Activated T-helper 1 cell treated with anti-CD3 and anti-CD28 coated beads, Interleukin-2, amount 50 U/mL, for 16 hours (primary cell): Measurements from ENCODE around the gene DNMT3A.
"Not testable (repeated sequence)": the region's sequence is repeated elsewhere in the genome, so short reads cannot be mapped to it uniquely, and the experiment has no call there.

Source experiments
- DNase-seq, 2 donors: peaks; one replicate each; pipeline ENCODE4 v3.0.0-alpha.2; 2020; ENCODE audit warnings: low read depth in 1 of 2, low spot score in 1 of 2

Gene DNMT3A

DNA sequence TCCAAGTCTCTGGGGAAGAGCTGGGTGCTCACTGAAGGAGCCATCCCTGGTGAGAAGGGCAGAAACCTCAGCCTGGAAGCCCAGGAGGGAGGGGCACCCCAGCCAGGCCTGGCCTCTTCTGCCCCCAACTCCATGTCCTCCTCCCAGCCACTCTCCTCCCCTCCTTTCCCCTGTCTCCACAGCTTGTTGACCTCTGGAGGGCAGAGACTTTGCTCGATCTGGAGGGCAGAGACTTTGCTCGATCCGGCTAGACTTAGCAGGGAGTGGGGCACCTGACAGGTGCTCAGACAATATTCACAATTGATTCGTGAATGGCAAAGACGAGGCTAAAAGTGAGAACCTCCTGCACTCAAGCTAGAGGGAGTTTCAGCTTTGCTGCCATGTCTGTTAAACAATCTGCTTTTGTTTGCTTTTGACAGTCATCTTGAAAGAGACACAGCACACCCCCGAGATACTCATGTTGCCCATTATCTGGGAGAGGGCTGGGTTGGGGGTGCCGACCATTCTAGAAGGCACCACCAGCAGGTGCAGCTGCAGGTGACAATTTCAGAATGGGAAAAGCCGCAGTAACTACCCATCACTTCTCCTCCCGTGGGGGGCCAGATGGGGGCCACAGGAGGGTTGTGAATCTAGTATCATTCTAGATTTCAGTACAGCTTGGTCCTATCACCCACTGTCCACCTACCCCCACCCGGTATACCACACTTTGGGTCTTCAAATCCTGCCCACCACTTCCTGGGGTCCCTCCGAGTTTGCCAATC, 54.8 kb downstream of the DNMT3A start:
- DNase-seq: no peak

DNA sequence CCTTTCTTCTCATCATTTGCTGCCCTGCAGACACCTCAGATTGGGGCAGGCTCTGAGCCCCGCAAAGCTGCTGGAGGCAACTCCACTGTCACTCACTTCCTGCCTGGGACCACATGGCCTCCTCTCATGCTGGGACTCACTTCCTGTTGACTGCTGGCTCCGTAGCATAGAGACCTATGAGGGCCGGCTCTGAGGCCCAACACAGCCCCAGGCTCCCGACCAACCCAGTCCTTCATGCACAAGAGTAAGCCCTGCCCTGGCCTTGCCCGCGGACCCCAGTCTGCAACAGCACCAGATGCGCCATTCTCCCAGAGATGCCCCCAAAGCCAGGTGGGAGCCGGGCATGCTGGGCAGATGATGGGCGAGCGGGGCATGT, 55.7 kb downstream of the DNMT3A start:
- peak; percentile 38 to 49 for DNase-seq

DNA sequence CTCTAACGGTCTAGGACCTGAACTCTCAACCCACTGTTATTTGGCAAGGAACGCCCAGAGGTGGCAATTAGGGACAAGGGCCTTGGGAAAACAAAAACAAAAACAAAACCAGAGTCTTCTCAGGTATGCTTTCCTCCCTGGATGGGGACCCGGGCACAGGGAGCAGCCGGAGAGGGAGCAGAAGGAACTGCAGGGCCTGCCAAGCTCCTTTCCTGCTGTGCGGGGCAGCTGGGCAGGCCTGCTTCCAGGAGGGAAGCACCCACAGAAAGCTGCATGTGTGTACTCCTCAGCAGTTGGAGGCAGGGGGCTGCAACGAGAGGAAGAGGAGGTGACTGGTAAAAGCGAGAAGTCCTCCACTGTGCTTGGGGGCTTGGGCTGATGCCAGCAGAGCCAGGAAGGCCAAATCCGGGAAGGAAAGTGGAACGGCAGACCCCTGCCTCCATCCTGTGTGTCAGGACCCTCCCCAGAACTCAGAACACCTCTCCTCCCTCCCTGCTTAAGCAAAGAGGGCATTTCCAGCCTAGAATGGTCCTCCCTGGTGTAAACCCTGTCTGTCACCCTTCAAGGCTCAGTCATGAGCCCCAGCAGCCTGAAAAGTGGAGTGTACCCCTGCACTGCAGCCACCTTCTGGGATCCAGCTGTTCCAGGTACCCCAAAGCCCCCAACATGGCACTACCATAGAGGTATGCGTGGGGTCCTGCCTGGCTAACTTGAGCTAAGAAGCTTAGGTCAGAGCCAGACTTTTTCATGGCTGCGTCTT, 56.3 kb downstream of the DNMT3A start:
- no peak for DNase-seq

DNA sequence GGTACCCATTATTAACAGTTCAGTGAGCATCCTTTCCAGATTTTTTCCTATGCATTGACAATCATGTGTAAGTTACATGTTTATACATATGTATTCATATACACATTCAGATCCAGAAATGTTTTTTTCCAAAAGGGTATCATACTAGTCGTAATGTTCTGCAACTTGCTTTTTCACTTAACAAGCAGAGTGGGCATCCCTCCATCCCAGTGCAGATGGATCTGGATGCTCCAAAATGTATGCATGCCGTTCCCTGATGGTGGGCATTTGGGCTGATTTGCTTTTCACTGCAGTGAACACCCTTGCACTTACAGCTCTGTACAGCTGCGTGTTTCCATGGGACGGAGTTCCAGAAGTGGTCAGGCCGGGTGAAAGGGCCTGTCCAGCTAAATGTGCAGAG, 57.0 kb downstream of the DNMT3A start:
- DNase-seq: no peak

DNA sequence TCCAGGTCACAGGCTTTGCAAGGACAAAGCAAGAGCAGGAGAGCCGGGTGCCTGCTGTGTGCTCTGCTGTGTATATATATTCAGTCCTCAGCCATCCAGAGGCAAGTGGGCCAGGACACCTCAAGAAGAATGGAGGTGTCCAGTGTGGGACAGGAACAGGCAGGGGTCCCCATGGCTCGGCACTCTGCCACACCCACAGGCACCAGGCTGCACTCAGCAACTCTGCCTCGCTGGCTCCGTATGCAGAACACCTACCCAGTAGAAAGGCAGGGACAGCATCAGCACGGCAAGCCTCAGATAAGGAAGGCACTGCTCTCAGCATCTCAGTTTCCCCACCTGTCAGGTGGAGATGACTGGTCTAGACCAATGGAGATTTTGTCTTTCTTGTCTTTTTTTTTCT, 57.8 kb downstream of the DNMT3A start:
- no peak for DNase-seq

DNA sequence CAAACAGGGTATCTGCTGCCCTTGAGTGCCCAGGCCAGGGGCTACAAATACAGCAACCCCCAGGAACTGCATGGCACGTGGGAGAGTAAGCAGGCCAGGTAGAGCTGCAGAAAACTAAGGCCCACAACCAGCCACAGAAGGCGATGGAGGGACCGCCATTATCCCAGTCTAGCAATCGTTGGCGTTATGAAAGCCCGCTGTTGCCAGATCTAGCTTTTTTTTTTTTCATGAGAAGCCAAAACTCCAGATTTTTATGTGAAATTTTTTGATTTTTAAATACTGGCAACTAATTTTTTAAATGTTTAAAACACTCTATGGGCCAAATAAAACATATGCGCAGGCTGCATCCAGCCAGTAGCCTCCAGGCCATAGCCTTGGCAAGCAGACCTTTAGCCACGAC, 59.8 kb downstream of the DNMT3A start:
- DNase-seq: no peak

DNA sequence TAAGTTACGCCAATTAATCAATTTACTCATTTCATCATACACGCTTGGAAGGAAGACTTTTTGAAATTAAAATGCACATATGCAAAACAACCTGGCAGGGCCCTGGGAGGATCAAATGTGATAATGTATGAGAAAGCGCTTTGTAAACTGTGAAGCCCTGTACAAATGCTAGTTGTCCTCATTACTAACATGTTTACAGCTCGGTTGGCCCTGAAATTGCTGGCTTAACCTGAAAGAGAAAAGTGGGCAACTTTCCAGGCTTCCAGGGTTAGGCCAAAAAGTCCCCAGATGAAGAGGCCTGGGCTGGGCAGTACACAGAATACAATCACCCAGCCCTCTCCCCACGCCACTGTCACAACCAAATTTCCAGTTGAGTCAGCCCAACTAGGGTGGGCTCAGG, 60.2 kb downstream of the DNMT3A start:
- DNase-seq: no peak

DNA sequence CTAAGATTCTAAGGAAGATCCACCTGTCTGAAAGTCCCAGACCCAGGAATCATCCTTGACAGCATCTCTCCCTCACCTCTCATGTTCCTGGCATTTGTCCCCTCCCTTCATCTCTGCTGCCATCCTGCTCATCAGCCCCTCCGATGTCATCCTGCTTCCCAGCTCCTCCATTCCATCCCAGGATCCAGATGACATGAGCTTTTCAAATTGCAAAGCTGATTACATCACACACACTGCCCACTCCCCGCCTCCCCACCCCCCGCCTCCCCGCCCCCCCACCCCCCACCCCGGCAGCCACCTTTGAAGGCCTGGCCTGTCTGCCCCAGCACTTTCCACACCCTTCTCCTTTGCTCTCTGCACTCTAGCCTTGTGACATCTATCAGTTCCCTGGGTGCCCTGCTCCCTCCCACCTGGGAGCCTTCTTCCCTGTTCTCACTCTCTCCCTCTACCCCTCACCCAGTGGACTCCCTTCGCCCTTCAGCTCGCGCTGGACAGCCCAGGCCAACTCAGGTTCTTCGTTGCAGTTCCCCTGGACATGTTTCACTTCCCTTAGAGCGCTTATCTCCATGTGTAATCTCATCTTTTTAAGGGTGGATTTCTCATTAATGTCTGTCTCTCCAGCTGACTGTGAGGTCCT, 61.6 kb downstream of the DNMT3A start:
- no peak for DNase-seq

DNA sequence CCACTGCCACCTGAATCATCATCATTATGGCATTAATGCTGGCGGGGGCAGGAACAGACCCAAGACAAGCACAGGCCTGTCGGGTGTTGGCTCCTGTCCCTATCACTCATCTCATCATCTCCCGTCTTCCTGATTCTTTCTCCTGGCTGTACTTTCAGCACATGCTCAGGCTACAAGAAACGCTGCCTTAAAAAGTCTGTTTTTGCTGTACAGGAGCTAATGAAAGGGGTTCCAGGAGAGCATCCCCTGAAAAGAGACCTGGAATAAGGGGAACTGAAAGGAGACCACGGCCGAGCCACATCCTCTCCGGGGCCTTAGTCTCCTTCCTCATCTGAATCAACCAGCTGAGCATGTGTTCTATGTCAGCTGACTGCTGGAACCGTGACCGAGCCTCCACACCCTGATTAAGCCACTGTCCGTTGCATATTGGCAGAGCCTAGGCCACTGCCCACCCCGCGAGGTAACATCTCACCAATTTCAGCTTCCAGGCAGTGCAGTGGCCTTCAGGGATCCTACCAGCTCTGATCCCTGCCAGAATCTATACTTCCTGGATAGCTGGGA, 62.6 kb downstream of the DNMT3A start:
- DNase-seq: no peak

DNA sequence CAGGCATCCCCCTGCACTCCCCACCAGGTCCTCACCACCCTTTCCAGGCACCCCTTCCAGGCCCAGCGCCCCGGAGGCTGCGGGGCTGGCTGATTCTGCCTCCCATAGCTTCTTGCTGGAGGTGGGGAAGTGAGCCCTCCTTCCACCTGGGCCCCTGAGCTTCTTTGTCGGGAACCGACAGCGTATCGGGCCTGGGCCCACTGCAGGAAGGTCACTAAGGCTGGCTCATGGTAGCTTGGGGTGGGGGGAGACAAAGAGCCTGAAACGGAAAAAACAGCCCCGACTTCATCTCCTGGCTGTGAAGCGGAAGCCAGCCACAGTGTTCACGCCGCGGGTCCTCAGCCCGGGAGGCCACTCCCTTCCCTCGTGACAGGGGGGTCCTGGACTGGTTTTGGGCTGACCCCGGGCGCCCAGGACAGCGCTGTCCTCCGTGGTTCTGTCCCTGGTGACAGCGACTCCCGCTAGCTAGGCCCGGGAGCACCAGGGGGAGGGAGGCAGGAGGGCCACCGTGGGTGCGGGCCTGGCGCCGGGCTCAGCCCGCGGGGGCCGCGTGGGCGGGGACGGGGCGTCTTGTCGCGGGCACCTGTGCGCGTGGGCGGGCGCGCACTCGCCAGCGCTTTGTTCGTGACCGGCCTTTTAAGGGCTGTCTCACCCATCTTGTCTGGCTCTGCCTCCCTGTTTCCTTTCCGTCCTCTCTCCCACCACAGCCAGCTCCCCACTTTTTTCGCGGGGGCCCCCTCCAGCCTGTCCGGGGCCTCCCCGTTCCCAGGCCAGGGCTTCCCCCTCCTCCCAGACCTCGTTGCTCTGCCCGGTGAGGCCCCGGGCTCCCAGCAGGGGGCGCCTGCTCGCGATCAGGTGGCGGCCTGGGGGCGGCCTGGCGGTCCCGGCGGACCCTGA, 64.9 kb downstream of the DNMT3A start:
- peak; percentile 60 to 67 for DNase-seq

DNA sequence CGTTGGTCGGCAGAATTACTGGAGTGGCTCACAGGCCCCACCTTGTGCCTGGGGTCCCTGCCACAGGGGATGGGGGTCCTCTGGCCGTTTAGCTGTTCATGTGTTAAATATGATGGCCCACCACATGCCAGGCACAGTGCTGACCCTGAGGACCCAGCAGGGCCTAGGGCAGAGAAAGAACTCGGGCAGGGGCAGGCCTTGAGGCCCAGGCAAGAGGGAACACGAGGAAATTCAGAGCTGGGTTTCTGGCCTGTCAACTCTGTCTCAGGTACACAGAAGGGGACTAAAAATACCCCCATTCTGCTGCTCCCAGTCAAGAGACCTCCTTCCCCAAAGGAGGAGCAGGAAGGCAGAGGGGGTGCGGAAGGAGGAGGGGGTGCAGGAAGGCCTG, 66.2 kb downstream of the DNMT3A start:
- no peak for DNase-seq

DNA sequence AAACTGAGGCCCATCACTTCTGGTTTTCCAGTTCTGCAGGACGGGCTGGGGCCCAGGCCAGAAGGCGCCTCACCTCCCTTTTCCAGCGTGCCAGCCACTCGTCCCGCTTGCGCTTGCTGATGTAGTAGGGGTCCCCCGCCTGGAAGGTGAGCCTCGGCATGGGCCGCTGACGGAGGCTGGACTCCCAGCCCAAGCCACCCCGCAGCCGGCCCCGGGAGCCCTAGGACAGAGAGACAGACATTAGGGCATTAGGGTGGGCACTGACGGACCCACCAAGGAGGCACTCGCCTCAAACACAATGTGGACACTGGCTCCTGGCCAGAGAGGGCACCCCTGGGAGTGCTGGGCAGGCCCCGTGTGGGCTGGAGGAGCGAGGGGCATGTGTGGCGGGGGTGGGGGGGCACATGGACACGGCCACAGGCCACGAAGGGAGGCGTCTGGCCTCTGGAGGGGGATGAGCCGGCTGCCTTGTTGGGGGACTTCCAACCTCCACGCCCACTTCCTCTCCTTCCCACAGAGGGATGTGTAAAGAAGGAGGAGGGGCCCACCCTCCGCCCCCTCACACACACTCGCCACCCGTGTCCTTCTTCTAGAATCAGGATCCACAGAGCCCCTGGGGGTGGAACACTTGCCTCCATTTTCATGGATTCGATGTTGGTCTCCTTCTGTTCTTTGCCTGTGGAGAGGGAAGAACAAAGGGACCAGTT, 66.7 kb downstream of the DNMT3A start:
- DNase-seq: peak in 1 of 2 donors; percentile 47

DNA sequence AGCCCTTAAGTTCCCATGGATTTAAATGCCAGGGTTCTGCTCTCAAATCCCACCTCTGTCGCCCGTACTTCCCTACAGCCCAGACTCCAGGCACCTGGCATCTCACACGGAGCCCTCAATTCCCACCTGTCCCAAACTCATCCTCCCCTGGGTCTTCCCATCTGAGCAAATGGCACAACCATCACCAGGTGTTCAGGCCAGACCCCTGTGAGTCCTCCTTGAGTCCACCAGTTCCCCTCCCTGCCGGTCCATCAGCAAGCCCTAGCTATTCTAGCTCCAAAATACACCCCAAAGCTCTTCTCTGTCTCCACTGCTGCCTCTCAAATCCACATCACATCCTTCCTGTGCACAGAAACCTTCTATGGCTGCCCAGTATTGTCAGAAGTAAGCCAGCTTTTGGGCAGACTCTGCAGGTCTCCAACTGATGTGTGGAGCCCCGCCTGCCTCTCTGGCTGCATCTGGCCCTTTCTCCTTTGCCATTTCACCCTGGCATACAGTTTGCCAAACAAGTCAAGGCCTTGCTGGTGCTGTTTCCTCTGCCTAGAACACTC, 67.7 kb downstream of the DNMT3A start:
- no peak for DNase-seq

DNA sequence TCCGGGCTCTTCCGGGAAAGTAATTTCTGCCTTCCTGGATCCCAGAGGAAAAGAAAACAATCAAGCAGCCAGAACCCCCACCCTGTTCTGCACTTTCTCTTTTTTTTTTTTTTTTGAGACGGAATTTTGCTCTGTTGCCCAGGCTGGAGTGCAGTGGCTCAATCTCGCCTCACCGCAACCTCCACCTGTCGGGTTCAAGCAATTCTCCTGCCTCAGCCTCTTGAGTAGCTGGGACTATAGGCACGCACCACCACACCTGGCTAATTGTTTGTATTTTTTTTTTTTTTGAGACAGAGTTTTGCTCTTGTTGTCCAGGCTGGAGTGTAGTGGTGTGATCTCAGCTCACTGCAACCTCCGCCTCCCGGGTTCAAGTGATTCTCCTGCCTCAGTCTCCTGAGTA, 69.0 kb downstream of the DNMT3A start:
- DNase-seq: not testable (repeated sequence)

DNA sequence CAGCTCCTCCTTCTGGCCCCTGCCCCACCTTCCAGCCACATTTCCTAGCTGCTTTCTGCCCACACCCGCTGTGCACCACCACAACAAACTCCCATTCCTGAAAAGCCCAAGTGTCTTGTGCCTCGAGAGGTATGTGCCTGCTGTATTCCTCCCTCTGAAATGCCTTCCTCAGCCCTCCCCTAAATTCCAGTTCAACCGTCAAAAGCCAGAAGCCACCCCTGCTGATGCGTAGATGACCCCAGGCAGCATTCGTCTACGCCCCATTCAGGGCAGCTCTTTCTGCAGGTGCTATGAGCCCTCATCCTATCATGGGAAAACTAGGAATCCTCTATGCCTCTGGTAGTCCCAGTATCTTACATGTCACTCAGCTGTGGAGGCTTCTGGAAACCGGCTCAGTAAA, 71.7 kb downstream of the DNMT3A start:
- no peak for DNase-seq

DNA sequence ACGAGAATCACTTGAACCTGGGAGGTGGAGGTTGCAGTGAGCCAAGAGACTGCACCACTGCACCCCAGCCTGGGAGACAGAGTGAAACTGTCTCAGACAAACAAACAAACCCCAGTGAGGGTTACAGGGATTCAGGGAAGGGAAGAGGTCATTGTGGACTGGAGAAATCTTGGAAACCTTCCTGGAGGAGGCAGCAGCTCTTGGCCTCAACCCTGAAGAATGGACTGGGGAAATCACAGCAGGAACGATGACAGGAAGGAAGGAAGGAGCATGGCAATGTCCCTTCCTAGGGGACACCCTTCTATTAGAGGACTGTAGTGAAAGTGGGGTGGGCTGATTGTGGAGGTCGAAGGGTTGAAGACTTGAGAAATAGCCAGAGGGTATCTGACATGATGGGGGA, 72.5 kb downstream of the DNMT3A start:
- DNase-seq: no peak

DNA sequence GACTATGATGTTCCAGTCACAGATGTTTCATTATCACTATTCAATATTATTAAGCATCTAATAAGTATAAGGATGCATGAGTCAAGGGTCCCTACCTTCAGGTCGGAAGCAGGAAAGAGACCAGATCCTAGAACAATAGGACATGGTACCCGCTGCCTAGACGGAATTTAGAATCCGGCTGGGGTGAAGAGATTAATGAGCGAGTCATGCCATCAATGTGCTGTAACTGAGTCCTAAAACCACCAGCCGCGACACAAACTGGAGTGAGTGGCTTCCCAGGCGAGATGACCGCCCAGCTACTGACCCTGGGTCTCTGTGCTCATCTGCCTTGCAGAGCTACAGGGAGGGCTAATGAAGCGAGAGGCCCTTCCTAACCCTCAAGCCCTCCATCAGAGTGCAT, 73.6 kb downstream of the DNMT3A start:
- DNase-seq: no peak

DNA sequence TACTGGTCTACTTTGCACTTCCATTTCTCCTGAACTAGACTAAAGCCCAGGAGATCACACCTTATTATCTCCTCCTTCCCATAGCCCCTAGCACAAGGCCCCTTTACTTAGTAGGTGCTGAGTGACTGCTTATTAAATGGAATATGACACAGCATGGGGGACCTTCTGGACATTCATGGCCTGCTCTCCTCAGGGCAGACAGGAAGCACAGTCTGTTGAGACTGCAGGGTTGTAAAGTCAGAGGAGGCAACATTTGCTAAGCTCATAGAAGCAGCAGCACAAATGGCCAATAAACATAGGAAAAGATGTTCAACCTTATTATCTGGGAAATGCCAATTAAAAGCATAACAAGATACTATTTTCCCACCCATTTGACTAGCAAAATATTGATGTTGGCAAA, 75.3 kb downstream of the DNMT3A start:
- DNase-seq: no peak

DNA sequence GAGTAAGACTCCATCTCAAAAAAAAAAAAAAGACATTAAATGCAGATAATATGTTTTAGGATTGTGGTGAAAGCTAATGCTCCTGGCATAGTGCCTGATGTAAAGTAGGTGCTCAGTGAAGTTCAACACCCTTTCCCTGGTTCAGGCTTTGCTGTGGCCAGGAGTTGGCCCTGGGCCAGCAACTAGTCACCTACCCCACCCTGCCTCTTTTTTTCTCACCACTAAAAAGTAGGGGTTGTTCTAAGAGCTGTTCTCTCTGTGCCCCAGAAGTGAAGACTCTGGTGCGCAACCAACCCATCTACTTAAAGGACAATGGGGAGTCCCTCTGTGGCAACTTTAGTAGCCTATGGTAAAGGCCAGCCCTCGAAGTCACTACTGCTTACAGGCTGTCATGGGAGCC, 75.9 kb downstream of the DNMT3A start:
- no peak for DNase-seq

DNA sequence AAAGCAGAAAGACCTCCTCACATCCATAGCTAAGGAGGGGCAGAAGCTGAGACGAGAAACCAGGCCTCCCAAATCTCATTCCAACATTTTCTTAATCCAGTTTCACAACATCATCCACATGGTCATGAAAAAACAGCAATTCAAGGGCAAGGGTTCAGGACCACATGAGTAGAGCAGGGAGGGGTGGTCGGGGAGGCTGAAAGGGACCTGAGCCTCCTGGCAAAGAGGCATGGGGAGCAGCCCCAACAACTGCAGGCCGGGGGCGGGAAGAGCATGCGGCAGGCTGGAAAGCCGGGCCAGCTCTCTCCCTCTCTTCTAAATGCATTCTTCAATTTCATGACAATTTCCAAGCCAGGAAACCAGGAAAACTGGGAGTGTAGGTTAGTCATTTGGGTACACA, 76.7 kb downstream of the DNMT3A start:
- no peak for DNase-seq
